ENCODE results near the gene CTTNBP2.

DNA sequence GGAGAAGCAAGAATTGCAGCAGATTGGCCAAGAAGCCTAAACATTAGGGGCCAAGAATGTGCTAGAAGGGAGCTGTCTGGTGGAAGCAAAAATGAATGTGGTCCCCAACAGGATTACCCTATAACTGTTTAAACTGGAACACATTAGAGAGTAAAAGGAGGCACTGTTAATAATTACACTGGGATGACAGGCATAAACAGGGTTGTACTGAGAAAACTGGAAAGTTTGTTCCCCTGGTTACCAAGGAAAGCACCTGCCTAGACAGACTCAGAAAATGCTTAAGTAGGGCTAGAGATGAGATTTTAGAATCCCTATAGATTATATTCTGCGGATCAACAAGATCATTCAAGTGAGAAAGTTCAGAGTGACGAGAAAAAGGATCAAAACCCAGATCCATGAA is 100.8 kb downstream of the CTTNBP2 start:
- no peak for TF ChIP-seq EZH2 (IDR thresholded peaks at IDR 0.05; ENCODE audit: borderline replicate concordance, insufficient read depth, low read depth, low read length, poor library complexity, severe bottlenecking)
- TF ChIP-seq, protein P1, sequence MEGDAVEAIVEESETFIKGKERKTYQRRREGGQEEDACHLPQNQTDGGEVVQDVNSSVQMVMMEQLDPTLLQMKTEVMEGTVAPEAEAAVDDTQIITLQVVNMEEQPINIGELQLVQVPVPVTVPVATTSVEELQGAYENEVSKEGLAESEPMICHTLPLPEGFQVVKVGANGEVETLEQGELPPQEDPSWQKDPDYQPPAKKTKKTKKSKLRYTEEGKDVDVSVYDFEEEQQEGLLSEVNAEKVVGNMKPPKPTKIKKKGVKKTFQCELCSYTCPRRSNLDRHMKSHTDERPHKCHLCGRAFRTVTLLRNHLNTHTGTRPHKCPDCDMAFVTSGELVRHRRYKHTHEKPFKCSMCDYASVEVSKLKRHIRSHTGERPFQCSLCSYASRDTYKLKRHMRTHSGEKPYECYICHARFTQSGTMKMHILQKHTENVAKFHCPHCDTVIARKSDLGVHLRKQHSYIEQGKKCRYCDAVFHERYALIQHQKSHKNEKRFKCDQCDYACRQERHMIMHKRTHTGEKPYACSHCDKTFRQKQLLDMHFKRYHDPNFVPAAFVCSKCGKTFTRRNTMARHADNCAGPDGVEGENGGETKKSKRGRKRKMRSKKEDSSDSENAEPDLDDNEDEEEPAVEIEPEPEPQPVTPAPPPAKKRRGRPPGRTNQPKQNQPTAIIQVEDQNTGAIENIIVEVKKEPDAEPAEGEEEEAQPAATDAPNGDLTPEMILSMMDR (IDR thresholded peaks at IDR 0.05): no peak
